Measurements from ENCODE around the gene ALG3. TPM values are rescaled to one million over a fixed set of nuclear protein-coding genes. Genes with fewer than 3 reads are reported as not detected.

Gene ALG3
- total and polyA plus RNA-seq, 9 donors = 17.8 to 42.0 (median 23.0) TPM

- Histone ChIP-seq H3K4me3 (no peak overlapping the region), H3K4me1 (ENCODE audit: insufficient read depth) (peaks cover 7% of the 10 kb centered on the region), H3K9me3 (no peaks in the 10 kb centered on the region), H3K27me3 (no peaks in the 10 kb centered on the region), H3K36me3 (no peaks in the 10 kb centered on the region), H3K27ac (no peak overlapping the region)
- no peak for DNase-seq
- 17 to 41% (median 27%) methylated on average over 14 to 17 of the region's 17 CpGs for WGBS, 3 donors
- TF ChIP-seq EP300 (IDR thresholded peaks at IDR 0.05) (no peak), POLR2A (IDR thresholded peaks at IDR 0.05) (no peak)
- TF ChIP-seq, protein P1, sequence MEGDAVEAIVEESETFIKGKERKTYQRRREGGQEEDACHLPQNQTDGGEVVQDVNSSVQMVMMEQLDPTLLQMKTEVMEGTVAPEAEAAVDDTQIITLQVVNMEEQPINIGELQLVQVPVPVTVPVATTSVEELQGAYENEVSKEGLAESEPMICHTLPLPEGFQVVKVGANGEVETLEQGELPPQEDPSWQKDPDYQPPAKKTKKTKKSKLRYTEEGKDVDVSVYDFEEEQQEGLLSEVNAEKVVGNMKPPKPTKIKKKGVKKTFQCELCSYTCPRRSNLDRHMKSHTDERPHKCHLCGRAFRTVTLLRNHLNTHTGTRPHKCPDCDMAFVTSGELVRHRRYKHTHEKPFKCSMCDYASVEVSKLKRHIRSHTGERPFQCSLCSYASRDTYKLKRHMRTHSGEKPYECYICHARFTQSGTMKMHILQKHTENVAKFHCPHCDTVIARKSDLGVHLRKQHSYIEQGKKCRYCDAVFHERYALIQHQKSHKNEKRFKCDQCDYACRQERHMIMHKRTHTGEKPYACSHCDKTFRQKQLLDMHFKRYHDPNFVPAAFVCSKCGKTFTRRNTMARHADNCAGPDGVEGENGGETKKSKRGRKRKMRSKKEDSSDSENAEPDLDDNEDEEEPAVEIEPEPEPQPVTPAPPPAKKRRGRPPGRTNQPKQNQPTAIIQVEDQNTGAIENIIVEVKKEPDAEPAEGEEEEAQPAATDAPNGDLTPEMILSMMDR (IDR thresholded peaks at IDR 0.05) = no peak
- intact Hi-C loops (cut with DNase I) = loop anchor here (2.0 to 10.0 kb wide), 6 partner anchors 54 to 346 kb away; partner anchors contain the start of genes ABCC5 (in 1 of the 4), ABCF3 (in 1 of the 4) and EIF2B5 (in 1 of the 4)
Observed at GRCh38 chr3:184241141-184241446, 7.7 kb downstream of the ALG3 start.

GRCh38 chr3:184240384-184241140 lies 8.2 kb downstream of the ALG3 start:
- intact Hi-C loops (cut with DNase I) = loop anchor here (2.0 to 10.0 kb wide), 6 partner anchors 54 to 346 kb away; partner anchors contain the start of genes ABCC5 (in 1 of the 4), ABCF3 (in 1 of the 4) and EIF2B5 (in 1 of the 4)
- H3K36me3 ChIP-seq = no peaks in the 10 kb centered on the region
- DNase-seq = no peak
- WGBS, 3 donors = 50 to 66% (median 61%) methylated on average over 4 of the region's 4 CpGs
- H3K9me3 ChIP-seq = no peaks in the 10 kb centered on the region
- no peak overlapping the region for H3K4me3 ChIP-seq
- H3K27me3 ChIP-seq = no peaks in the 10 kb centered on the region
- peaks cover 7% of the 10 kb centered on the region for H3K4me1 ChIP-seq (ENCODE audit: insufficient read depth)
- no peak overlapping the region for H3K27ac ChIP-seq
- TF ChIP-seq EP300 (IDR thresholded peaks at IDR 0.05) (no peak), POLR2A (IDR thresholded peaks at IDR 0.05) (no peak)
- TF ChIP-seq, protein P1 (IDR thresholded peaks at IDR 0.05) = no peak

GRCh38 chr3:184239708-184240107 lies 9.1 kb downstream of the ALG3 start:
- Histone ChIP-seq H3K36me3 (no peaks in the 10 kb centered on the region), H3K27ac (no peak overlapping the region), H3K4me1 (ENCODE audit: insufficient read depth) (peaks cover 7% of the 10 kb centered on the region), H3K27me3 (no peaks in the 10 kb centered on the region), H3K4me3 (no peak overlapping the region), H3K9me3 (no peaks in the 10 kb centered on the region)
- TF ChIP-seq POLR2A (IDR thresholded peaks at IDR 0.05) (no peak), EP300 (IDR thresholded peaks at IDR 0.05) (no peak)
- TF ChIP-seq, protein P1 (IDR thresholded peaks at IDR 0.05) = no peak
- WGBS, 3 donors = 69 to 83% (median 75%) methylated on average over 7 of the region's 7 CpGs
- intact Hi-C loops (cut with DNase I) = loop anchor here (2.0 to 10.0 kb wide), 7 partner anchors 53 to 707 kb away; partner anchors contain the start of genes ABCC5 (in 1 of the 4), ABCF3 (in 1 of the 4) and EIF2B5 (in 1 of the 4)
- no peak for DNase-seq

GRCh38 chr3:184239221-184239620 lies 9.5 kb downstream of the ALG3 start:
- intact Hi-C loops (cut with DNase I) = loop anchor here in 1 of 4 donors (5.0 kb wide), 1 partner anchor 707 kb away; no protein-coding TSS in a partner anchor
- DNase-seq = no peak
- TF ChIP-seq EP300 (IDR thresholded peaks at IDR 0.05) = no peak
- TF ChIP-seq POLR2A (IDR thresholded peaks at IDR 0.05) = no peak
- TF ChIP-seq, protein P1 (IDR thresholded peaks at IDR 0.05) = no peak

More at GRCh38 chr3:184239221-184239620, 9.5 kb downstream of the ALG3 start:
- Histone ChIP-seq H3K36me3 (no peaks in the 10 kb centered on the region), H3K4me3 (no peak overlapping the region), H3K9me3 (no peaks in the 10 kb centered on the region), H3K27ac (no peak overlapping the region), H3K27me3 (no peaks in the 10 kb centered on the region), H3K4me1 (ENCODE audit: insufficient read depth) (peaks cover 7% of the 10 kb centered on the region)
- 77 to 89% (median 87%) methylated on average over 5 to 8 of the region's 8 CpGs for WGBS, 3 donors
